HepG2 (cell line): ENCODE data around the gene FAM222B. TPM values are rescaled to one million over a fixed set of nuclear protein-coding genes. Genes with fewer than 3 reads are reported as not detected.

Source experiments
- AGO1 ChIP-seq: fragments of 200-400 bp; formaldehyde crosslinking; IDR thresholded peaks from 2 replicates; pipeline ENCODE4 v1.6.1; 2017; ENCODE audit warnings: mild to moderate bottlenecking, low read depth, low read length, moderate library complexity; ENCODE audit not compliant: poor library complexity, severe bottlenecking
- FOSL1 ChIP-seq: sonication (generic); formaldehyde crosslinking; IDR thresholded peaks from 2 replicates; pipeline ENCODE4 v1.9.0; 2021; ENCODE audit warnings: missing genetic modification reagents, borderline replicate concordance
- HNRNPH1 ChIP-seq: fragments of 200-400 bp; formaldehyde crosslinking; optimal IDR thresholded peaks from 2 replicates; pipeline ENCODE3; 2017; ENCODE audit warnings: mild to moderate bottlenecking, low read depth, low read length
- HOXA9 ChIP-seq: sonication (generic); formaldehyde crosslinking; IDR thresholded peaks from 2 replicates; pipeline ENCODE4 v1.8.1; 2022; ENCODE audit warnings: missing genetic modification reagents, mild to moderate bottlenecking, moderate library complexity, borderline replicate concordance
- MED8 ChIP-seq: sonication (generic); formaldehyde crosslinking; IDR thresholded peaks from 2 replicates; pipeline ENCODE4 v1.8.1; 2023; ENCODE audit warnings: mild to moderate bottlenecking, missing genetic modification reagents; ENCODE audit not compliant: insufficient replicate concordance
- NONO ChIP-seq, 2 experiments: fragments of 450-650 bp in 1 of 2; sonication (generic) in 1 of 2; formaldehyde crosslinking in 1 of 2; IDR thresholded peaks in 1 of 2; conservative IDR thresholded peaks in 1 of 2; 2 replicates each; pipeline versions ENCODE4 v1.6.1 to v1.8.0; 2017 to 2022; ENCODE audit warnings: mild to moderate bottlenecking in 1 of 2, missing genetic modification reagents in 1 of 2, moderate library complexity in 1 of 2
- NR1H2 ChIP-seq: sonication (generic); formaldehyde crosslinking; IDR thresholded peaks from 2 replicates; pipeline ENCODE4 v1.8.1; 2022; ENCODE audit warnings: low read depth, missing genetic modification reagents, borderline replicate concordance
- PAF1 ChIP-seq: IDR thresholded peaks from 2 replicates; pipeline ENCODE4 v1.6.1; 2016; ENCODE audit warnings: missing genetic modification reagents, missing compliant biosample characterization
- PBX2 ChIP-seq: IDR thresholded peaks from 2 replicates; pipeline ENCODE4 v1.6.1; 2016; ENCODE audit warnings: control low read depth
- PHF8 ChIP-seq: sonication (generic); formaldehyde crosslinking; IDR thresholded peaks from 2 replicates; pipeline ENCODE4 v1.5.0; 2020; ENCODE audit warnings: missing genetic modification reagents
- PITX1 ChIP-seq: sonication (generic); formaldehyde crosslinking; IDR thresholded peaks from 2 replicates; pipeline ENCODE4 v1.5.1; 2020; ENCODE audit warnings: mild to moderate bottlenecking, missing genetic modification reagents
- RBFOX2 ChIP-seq: fragments of 200-400 bp; formaldehyde crosslinking; IDR thresholded peaks from 2 replicates; pipeline ENCODE4 v1.6.1; 2017; ENCODE audit warnings: low read depth, mild to moderate bottlenecking, low read length
- SP4 ChIP-seq: sonication (generic); formaldehyde crosslinking; IDR thresholded peaks from 2 replicates; pipeline ENCODE4 v1.8.1; 2023; ENCODE audit warnings: mild to moderate bottlenecking, missing genetic modification reagents
- TBL1XR1 ChIP-seq: fragments of 150-350 bp; IDR thresholded peaks from 2 replicates; pipeline ENCODE4 v1.6.1; 2014; ENCODE audit warnings: borderline replicate concordance, low read length; ENCODE audit not compliant: partially characterized antibody
- XRCC5 ChIP-seq: fragments of 200-400 bp; formaldehyde crosslinking; optimal IDR thresholded peaks from 2 replicates; pipeline ENCODE3; 2017; ENCODE audit warnings: mild to moderate bottlenecking, low read length
- ZBTB7B ChIP-seq: sonication (generic); formaldehyde crosslinking; IDR thresholded peaks from 2 replicates; pipeline ENCODE4 v1.4.0; 2020; ENCODE audit warnings: missing genetic modification reagents
- ZFP1 ChIP-seq: IDR thresholded peaks from 2 replicates; pipeline ENCODE4 v1.6.1; 2016
- ZMYM4 ChIP-seq: sonication (generic); formaldehyde crosslinking; IDR thresholded peaks from 2 replicates; pipeline ENCODE4 v1.8.1; 2023; ENCODE audit warnings: mild to moderate bottlenecking, missing genetic modification reagents
- ZNF138 ChIP-seq: sonication (generic); formaldehyde crosslinking; IDR thresholded peaks from 2 replicates; pipeline ENCODE4 v1.5.0; 2020; ENCODE audit warnings: mild to moderate bottlenecking, low read depth, missing genetic modification reagents
- ZNF232 ChIP-seq: sonication (generic); formaldehyde crosslinking; IDR thresholded peaks from 2 replicates; pipeline ENCODE4 v1.4.0; 2020; ENCODE audit warnings: missing genetic modification reagents, borderline replicate concordance
- ZNF576 ChIP-seq: sonication (generic); formaldehyde crosslinking; IDR thresholded peaks from 2 replicates; pipeline ENCODE4 v1.4.0; 2020; ENCODE audit warnings: mild to moderate bottlenecking, missing genetic modification reagents
- ZNF605 ChIP-seq: sonication (generic); formaldehyde crosslinking; IDR thresholded peaks from 2 replicates; pipeline ENCODE4 v1.8.0; 2022; ENCODE audit warnings: mild to moderate bottlenecking, missing genetic modification reagents
- ZNF747 ChIP-seq: sonication (generic); formaldehyde crosslinking; IDR thresholded peaks from 2 replicates; pipeline ENCODE4 v1.8.1; 2023; ENCODE audit warnings: missing genetic modification reagents, mild to moderate bottlenecking, borderline replicate concordance
- ZUFSP ChIP-seq: sonication (generic); formaldehyde crosslinking; IDR thresholded peaks from 2 replicates; pipeline ENCODE4 v1.9.0; 2021; ENCODE audit warnings: missing genetic modification reagents, mild to moderate bottlenecking, borderline replicate concordance
- polyA plus RNA-seq, 8 experiments: library from polyadenylated mRNA; depleted of rRNA in 3 of 8; stranded (reverse) in 7 of 8; unstranded in 1 of 8; fragments of >200 nt; fragmentation: Illumina TruSeq in 4 of 8; extraction: Trizol in 4 of 8; gene quantifications; 2 replicates each; pipeline versions ENCODE4 v1.2.1 to v1.2.3, GENCODE V29; 2011 to 2016; ENCODE audit warnings: low read depth in 4 of 8, missing spikeins in 1 of 8, mixed read lengths in 1 of 8; ENCODE audit not compliant: insufficient read depth in 1 of 8
- total RNA-seq, 5 experiments: library from RNA; depleted of rRNA; stranded (reverse); fragments of >200 nt; fragmentation: Illumina TruSeq; extraction: Trizol; gene quantifications; 2 replicates each; pipeline ENCODE4 v1.2.3, GENCODE V29; 2016; ENCODE audit warnings: low read depth in 1 of 5
- TF ChIP-seq, protein P1 (sequence below): sonication (generic); formaldehyde crosslinking; IDR thresholded peaks from 2 replicates; pipeline ENCODE4 v1.4.0; 2020; ENCODE audit warnings: missing genetic modification reagents
- TF ChIP-seq, protein P2 (sequence below): IDR thresholded peaks from 2 replicates; pipeline ENCODE4 v1.6.1; 2016; ENCODE audit warnings: missing compliant biosample characterization, missing genetic modification reagents, borderline replicate concordance

FAM222B gene
- total and polyA plus RNA-seq, 2 of the 13 experiments (the other 11 are each of a cell fraction or from before 2014, with no cell fraction given), result 3.5 to 7.3 TPM

DNA sequence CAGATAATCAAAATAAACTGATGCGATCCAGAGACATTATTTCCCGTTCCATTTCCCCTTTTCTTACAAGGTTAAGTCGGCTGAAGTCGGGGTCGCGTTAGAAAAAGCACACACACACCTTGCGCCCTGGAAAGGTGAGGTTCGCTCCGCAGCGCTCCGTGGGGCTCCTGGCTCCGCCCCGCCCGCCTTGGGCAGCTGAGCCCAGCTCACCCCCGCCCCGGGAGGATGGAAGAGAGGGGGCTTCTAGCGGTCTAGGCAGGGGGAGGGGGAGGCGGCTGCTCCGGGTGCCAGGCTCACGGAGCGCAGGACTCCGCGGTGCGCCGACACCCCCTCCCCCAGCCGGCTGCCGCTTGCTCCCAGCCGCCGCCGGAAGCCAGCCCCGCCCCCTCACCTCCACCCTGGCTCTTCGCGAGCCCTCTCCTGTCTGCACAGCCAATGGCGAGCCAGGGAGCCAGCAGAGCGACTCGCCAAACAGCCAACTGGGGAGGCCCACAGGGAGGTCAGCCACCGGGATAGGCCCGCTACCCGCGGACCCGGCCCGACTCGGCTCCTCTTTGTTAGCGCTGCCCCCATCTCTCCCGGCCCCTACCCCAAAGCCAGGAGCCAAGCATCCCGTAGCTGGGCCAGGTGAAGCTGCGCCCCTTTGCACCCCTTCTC is 30.4 kb downstream of the FAM222B start (continued):
- no peak for TF ChIP-seq ZNF576 (CRISPR knock-in tag)
- 0 out of 2 replicates have a peak, but pooled peaks have one; percentile 27 for TF ChIP-seq ZNF232
- no peak for TF ChIP-seq ZNF605 (CRISPR knock-in tag)
- TF ChIP-seq ZUFSP, result no peak
- no peak for TF ChIP-seq HNRNPH1
- no peak for TF ChIP-seq HOXA9 (CRISPR knock-in tag)
- TF ChIP-seq, protein P1, sequence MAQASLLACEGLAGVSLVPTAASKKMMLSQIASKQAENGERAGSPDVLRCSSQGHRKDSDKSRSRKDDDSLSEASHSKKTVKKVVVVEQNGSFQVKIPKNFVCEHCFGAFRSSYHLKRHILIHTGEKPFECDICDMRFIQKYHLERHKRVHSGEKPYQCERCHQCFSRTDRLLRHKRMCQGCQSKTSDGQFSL, result peak; percentile 42; the same call in 1 of the 2 replicates
- TF ChIP-seq FOSL1, result no peak
- no peak for TF ChIP-seq TBL1XR1
- TF ChIP-seq SP4 (CRISPR knock-in tag), result 0 out of 2 replicates have a peak, but pooled peaks have one; percentile 63
- TF ChIP-seq ZMYM4 (CRISPR knock-in tag), result peak; percentile 43; the same call in 1 of the 2 replicates
- TF ChIP-seq PHF8 (CRISPR knock-in tag), result peak; percentile 67
- TF ChIP-seq AGO1, result peak; percentile 38
- no peak for TF ChIP-seq MED8
- TF ChIP-seq PAF1 (CRISPR knock-in tag), result no peak
- 0 out of 2 replicates have a peak, but pooled peaks have one; percentile 37 for TF ChIP-seq ZBTB7B (CRISPR knock-in tag)
- peak; percentile 62; the same call in 1 of the 2 replicates for TF ChIP-seq RBFOX2
- TF ChIP-seq ZNF747 (CRISPR knock-in tag), result 0 out of 2 replicates have a peak, but pooled peaks have one; percentile 16
- no peak for TF ChIP-seq ZFP1
- no peak for TF ChIP-seq NR1H2 (CRISPR knock-in tag)
- peak; percentile 94 for TF ChIP-seq PBX2 (CRISPR knock-in tag)
- no peak for TF ChIP-seq ZNF138 (CRISPR knock-in tag)
- no peak for TF ChIP-seq NONO (IDR thresholded peaks at IDR 0.05)
- TF ChIP-seq NONO (CRISPR knock-in tag; conservative IDR thresholded peaks at IDR 0.05), result 0 out of 2 replicates have a peak, but pooled peaks have one; percentile 23
- TF ChIP-seq, protein P2, sequence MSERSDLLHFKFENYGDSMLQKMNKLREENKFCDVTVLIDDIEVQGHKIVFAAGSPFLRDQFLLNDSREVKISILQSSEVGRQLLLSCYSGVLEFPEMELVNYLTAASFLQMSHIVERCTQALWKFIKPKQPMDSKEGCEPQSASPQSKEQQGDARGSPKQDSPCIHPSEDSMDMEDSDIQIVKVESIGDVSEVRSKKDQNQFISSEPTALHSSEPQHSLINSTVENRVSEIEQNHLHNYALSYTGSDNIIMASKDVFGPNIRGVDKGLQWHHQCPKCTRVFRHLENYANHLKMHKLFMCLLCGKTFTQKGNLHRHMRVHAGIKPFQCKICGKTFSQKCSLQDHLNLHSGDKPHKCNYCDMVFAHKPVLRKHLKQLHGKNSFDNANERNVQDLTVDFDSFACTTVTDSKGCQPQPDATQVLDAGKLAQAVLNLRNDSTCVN (CRISPR knock-in tag), result 0 out of 2 replicates have a peak, but pooled peaks have one; percentile 39
- TF ChIP-seq PITX1 (CRISPR knock-in tag), result no peak
- peak; percentile 21 for TF ChIP-seq XRCC5
